HG02571 (cell line): ENCODE data around the gene OBP2A.
"Not testable (repeated sequence)": the region's sequence is repeated elsewhere in the genome, so short reads cannot be mapped to it uniquely, and the experiment has no call there.

ENCODE experiments used
- ATAC-seq: cut with Tn5 transposase; IDR thresholded peaks from one replicate; pipeline ENCODE4 v1.9.1; 2021; ENCODE audit warnings: mild to moderate bottlenecking, moderate library complexity; ENCODE audit not compliant: unreplicated experiment

The OBP2A gene

DNA sequence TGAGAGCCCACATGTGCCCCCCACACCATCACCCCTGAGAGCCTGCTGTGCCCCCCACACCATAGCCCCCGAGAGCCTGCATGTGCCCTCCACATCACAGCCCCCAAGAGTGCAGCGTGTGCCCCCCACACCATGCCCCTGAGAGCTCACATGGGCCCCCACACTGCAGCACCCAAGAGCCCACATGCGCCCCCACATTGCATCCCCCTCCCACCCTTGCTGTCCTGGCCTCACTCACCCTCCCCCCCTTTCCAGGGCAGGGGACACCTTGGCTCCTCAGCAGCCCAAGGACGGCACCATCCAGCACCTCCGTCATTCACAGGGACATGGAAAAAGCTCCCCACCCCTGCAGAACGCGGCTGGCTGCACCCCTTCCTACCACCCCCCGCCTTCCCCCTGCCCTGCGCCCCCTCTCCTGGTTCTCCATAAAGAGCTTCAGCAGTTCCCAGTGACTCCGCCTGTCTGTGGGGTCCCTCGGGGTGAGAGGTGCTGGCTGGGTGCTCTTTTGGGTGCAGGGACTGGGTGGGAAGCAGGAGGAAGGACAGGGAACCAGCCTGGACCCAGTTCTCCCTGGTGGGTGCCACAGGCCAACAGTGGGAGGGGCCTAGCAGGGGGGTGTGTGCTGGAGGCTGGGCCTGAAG, 19.7 kb upstream of the OBP2A start:
- ATAC-seq, result no peak

DNA sequence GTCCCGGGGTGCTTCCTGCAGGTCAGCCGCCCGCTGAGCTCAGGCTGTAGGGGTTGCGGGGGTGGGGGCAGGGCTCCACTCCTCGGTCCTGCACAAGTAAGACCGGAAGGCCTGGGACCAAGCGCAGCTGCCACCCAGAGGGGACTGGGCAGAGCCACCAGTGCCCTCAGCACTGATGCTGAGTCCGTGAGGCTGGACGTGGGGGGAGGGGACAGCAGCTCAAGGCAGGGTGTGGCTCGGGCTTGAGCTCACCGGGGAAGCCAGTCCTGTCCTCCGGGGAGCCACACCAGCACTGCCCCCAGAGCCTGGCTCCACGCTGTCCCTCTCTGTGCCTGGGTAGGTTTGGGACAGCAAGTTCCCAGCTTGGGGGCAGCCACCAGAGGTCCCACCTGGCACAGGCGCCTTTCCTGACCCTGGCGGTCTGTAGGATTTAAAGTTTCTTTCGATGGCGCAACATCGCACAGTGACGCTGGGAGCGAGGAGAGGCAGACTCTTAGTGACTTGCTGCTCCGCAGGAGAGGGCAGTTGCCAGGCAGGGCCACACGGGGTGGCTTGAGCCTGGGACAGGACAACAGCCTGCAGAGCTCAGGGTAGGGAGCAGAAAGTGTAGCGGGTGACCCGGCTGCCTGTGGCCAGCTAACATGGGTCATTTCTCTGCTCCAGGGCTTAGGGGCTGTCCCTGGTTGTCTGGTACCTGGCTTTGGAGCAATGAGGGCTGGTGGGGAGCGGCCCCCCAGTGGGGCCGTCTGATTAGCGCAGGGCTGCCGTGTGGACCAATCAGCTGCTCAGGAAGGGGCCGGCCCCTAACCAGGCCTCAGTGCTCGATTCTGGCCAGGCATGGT, 19.0 kb upstream of the OBP2A start:
- ATAC-seq, result no peak

DNA sequence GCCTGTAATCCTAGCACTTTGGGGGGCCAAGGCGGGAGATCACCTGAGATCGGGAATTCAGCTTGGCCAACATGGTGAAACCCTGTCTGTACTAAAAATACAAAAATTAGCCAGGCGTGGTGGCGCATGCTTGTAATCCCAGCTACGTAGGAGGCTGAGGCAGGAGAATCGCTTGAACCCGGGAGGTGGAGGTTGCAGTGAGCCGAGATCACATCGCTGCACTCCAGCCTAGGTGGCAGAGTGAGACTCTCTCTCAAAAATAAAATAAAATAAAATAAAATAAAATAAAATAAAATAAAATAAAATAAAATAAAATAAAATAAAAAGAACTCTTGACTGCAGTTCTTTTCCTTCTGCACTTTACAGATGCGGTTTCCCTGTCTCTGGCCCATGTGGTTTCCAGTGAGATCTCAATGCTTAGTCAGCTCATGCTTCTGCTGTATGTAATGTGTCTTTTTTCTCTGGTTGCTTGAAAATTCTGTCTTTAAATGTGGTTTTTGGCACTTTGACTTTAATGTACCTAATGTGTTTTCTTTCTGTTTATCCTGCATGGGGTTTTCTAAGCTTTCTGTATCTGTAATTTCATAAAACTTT, 17.0 kb upstream of the OBP2A start:
- not testable (repeated sequence) for ATAC-seq

DNA sequence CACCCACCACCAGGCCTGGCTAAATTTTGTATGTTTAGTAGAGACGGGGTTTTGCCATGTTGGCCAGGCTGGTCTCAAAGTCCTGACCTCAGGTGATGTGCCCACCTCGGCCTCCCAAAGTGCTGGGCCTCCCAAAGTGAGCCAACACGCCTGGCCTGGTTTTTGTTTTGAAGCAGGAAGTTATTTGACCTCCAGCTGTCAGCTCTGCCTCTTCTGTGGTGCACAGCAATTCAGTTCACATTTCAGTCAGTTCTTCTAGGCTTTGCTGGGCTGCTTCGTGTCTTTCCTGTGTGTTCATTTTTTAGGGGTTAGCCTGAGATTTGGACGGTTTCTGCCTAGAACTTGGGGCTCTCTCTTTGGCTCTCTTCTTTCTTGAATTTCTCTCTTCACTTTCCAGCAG, 15.8 kb upstream of the OBP2A start:
- no peak for ATAC-seq

DNA sequence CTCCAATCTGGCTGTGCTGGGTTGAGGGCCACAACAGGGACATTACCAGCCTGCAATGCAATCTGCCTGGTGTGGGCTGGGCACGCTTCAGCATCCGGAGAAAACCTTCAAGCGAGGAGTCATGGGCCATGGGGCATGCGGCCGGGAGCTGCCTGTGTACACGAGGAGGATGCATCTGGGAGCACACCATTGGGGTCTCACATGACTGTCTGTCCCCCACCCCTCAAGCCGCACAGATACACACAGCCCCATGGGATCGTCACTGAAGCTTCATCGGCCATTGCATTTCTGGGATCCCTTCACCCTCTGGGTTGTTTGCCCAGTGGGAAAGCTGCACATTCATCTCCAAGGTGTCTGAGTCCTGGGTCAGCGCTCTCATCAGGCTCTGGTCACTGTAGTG, 14.8 kb upstream of the OBP2A start:
- no peak for ATAC-seq

DNA sequence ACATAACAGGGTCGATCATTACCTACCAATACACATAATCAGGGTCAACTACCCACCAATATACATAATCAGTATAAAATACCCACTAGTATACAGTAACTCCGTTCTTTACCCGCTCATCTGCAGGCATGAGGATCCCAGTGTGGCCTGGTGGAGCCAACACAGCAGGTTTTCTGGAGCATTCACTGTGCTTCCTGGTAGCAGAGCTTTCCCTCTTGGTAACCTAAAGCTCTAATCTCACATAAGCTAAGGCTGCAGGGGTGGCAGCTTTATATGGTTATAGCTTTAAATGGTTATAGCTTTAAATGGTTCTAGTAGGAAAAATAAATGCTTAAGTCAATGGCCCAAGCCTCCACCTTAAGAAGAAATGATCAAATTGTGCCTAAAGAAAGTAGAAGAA, 12.8 kb upstream of the OBP2A start:
- no peak for ATAC-seq

DNA sequence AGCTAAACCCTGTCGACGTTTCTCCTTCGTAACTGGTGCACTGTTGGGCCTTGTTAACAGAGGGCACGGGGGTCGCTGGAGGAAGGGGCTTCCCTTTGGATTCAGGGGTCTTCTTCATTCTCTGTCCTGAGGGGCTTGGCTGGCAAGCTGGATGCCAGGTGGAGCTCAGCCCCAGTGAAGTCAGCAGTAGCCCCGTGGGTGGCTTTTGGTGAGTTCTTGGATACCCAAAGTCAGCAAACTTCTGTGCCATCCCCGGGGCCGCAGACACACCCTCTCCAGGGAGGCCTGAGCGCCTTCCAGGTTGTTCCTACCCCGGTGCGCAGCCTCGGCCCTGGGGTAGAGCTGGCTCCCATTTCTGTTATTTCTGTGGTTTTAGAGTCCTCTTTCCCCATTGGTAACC, 12.3 kb upstream of the OBP2A start:
- no peak for ATAC-seq

DNA sequence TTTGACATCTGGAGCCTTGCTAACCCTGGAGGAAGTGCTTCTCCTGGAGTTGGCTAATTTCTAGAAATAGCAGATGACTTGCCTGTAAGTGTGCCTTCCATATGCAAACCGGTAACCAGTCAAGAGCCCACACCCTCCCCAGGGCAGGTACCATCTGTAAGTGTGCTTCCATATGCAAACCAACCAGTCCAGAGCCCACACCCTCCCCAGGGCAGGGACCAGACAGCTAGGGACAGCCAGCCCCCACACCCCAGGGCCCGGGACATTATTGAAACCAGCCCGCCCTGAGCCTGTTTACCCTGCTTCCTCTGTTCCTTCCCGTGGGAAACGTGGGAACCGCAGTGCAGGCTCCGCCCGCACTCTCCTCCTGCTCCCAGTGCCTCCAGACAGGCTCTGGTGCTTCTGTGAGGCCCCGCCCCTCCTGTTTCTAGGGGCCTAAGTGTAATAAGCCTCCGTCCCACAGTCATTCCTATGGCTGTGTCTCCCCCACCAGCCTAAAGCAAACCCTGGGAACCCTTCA, 11.7 kb upstream of the OBP2A start:
- ATAC-seq, result not testable (repeated sequence)

DNA sequence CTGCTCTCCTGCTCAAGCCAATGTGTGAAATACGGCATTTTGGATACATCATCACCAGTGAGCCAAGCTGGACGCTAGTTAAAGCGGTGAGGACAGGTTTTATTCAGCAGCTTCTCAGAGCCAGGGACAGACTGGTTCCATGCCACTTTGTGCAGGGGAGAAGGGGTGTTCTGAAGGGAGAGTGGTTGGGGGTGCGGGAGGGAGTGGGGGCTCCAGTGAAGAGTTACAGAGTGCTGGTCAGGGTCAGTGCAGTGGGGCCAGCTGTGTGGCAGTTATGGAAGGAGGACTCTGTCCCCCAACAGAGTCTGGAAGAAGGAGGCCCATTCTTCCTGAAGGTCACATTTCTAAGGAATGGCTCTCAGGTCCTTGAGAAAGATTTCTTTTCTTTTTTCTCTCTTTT, 11.1 kb upstream of the OBP2A start:
- ATAC-seq, result not testable (repeated sequence)

DNA sequence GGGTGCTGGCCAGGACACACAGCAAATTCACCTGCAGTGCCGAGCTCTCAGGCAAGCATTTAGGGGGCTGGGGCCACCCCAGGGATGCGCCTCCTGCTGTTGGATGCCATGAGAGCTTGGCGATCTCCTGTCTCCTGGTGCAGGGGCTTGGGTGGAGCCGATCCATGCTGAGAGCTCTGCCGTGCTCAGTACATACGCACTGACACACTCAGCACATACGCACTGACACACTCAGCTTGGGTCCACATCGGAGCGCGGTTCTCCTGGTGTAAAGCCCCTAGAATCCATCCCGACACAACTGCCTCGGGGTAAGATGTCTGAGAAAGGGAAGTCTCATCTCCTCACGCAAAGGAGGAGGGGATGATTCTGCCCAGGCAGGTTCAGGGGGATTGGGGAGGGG, 10.3 kb upstream of the OBP2A start:
- ATAC-seq, result not testable (repeated sequence)

DNA sequence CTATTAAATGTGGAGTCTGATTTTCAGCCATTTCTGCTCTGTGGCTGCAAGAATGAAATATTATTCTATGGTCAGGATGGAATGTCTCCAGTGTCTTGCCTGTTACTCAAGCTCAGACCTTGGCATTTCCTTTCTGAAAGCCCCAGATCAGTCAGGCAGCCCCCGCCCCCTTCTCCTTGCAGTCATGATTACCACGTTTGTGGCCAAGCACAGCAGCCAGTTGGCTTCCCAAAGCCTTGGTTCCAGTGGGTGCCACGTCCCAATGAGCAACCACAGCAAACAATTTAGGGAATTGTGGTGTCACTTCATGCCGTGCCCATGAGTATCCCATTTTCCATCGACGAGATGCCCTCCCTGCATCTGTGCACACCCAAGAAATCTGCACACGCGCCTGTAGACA, 9.7 kb upstream of the OBP2A start:
- ATAC-seq, result no peak

DNA sequence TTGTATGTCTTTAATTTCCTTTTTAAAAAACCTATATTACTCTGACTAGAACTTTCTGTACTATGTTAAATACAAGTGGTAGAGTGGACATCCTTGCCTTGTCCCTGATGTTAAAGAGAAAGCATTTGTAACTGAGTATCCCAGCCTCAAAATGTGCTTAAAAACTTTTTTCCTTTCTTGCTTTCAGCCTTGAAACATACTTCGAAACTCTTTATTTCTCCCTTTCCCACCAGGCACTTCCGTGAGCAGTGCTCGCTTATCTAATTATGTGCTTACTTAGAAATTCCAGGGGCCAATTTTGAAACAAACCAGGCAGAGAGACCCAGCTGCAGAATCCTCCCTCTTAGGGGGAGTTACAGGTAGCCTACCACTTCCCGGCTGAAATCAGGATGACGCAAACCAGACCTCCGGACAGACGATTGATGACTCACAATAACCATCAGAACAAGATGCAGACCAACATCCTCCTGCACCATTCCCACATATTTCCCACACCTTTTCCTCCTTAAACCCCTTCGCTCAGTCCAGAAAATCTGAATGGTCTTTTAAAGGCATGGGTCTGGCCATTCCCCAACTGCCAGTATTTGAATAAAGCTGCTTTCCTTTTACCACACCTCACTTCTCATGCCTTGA, 2.5 kb upstream of the OBP2A start:
- ATAC-seq, result not testable (repeated sequence)

DNA sequence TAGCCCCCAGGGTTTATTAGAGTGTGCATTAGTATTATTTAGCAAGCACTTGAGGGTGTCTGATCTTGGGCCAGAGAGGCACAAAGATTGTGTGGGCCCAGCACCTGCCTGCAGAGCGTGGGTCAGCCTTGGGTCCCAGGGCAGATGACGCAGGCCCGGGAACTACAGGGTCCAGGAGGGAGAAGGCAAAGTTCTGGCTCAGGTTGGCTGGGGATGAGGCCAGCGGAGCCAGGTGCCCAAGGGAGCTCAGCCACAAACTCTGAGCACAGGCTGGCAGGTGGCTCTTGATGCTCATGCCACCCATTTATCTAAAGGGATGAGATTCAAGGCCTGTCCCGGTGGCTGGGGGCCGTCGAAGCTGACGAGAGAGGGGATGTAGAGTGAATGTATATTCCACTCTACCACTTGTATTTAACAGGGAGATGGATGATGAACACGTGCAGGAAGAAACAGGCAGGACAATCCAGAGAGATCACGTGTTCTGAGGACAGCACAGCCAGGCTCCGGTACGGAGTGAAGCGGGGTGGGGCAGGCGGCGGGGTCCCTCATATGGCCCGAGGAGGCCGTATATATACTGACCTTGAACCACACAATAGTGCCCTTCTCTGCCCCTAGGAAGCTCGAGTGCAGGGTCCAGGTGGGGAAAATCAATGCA, 818 bp upstream of the OBP2A start:
- ATAC-seq, result no peak

DNA sequence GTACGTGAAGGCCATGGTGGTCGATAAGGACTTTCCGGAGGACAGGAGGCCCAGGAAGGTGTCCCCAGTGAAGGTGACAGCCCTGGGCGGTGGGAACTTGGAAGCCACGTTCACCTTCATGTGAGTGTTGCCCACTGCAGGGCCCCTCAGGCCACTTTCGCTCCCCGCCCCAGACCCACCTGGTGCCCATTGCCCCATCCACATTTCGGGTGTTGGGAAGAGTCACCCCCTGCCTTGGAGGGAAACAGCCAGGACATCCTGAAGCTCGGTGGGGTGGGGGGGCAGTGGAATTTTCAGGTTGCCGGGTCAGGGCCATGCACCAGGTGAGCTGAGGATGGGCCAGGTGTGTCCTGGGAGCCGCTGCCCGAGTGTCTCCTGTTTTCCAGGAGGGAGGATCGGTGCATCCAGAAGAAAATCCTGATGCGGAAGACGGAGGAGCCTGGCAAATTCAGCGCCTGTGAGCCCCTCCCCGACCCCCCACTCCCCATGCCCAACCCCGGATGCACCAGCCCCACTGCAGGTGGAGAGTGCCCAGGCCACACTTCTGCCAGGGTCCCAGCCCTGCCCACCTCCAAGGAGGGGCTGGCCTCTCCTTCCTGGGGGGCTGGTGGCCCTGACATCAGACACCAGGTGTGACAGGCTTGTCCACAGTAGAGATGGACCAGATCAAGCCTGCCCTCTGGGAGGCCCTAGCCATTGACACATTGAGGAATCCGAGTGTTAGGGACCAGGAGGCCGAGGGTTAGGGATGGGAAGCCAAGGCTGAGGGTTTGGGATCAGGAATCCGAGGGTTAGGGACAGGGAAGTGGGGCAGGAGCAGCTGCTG, 1.1 kb downstream of the OBP2A start:
- ATAC-seq, result not testable (repeated sequence)

DNA sequence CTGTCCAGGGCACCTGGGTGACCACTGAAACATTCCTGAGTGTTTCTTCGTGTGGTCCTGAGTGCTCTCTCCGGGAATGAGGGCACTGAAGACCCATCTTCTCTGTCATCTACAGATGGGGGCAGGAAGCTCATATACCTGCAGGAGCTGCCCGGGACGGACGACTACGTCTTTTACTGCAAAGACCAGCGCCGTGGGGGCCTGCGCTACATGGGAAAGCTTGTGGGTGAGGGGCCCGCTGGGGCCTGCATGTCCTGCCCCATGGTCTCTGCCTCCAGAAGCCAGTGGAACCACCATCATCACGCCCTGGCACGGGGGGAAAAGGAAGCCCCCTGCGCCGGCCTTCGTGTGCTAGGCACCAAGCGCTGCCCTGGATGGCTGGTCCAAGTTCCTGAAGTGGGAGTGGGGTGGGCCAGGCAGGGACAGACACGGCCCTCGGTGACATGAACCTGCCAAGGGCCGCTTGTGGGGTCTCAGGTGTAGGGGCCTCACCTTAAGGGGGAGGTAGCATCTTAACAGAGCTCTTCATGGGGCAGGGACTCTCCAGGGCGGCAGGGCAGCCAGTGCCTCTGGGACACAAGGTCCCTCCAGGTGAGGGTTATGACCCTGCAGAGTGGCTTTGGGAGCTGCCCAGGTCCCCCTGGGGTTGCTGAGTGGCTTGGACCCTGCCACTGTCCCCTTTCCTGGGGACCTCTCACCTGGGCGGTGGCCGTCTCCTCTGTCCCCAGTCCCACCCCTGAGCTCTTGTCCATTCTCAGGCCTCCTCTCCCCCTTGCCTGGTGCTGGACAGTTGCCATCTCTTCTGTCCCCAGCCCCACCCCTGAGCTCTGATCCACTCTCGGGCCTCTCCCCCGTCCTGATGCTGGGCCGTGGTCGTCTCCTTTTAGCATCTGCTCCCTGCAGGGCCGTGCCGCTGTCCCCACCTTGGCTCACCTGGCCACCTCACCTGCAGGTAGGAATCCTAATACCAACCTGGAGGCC, 2.1 kb downstream of the OBP2A start:
- ATAC-seq, result no peak

DNA sequence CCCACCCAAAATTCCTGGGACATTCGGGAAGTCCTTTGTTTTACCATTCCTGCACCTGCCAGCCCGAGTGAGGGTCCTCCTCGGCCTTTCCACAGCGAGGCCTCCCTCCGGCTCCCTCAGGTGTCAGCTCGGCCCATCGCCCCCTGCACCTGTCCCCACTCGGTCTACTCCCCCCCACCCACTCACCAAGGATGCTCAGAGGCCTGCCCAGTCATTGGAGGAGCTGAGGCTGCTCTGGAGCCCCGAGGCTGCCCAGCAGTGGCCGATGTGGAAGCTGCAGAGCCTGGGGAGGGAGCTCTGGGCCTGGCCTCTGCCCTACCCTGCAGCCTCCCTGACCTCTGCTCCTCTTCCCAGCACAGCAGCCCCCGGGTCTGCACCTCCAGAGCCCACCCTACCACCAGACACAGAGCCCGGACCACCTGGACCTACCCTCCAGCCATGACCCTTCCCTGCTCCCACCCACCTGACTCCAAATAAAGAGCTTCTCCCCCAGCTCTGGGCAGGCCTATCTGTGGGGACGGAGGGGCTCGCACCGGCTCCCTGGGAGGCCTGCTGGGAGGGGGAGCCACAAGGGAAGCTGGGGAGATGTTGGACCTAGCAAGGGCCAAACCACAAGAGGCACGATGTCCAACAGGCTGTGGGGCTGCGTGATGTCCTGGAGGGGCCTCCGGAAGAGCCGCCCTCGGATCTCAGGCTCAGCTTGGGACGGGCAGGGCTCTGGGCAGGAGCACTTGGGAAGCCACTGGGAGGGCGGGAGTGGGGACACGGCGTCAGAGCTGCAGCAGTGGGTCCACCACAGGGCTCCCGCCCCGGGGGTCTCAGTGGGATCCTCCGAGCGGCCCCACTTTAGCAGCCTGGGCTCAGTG, 3.8 kb downstream of the OBP2A start:
- not testable (repeated sequence) for ATAC-seq

DNA sequence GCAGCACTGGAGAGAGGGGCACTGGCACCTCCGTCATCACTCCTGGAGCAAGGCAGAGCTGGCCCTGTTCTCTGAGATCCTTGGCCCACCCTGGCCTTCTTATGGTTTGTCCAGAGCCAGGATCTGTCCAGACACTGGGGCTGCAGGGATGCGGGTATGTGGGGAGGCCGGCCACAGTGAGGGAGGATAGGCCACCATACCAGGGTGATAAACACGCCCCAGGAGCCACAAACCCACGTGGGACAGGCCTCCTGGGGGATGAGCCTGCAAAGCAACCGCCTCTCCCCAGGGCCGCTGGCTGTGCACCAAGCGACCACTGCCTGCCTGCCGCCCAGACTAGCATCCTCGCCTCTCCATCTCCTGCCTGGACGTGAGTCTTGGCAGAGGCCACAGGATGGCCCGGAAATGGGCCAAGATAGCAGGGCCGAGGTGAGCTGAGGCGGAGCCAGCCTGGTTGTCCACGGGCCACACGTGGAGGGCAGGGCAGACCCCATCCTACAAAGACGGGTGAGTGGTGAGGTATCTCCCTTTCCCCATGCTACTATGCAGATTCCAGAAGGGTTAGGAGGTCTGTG, 4.5 kb downstream of the OBP2A start:
- no peak for ATAC-seq

DNA sequence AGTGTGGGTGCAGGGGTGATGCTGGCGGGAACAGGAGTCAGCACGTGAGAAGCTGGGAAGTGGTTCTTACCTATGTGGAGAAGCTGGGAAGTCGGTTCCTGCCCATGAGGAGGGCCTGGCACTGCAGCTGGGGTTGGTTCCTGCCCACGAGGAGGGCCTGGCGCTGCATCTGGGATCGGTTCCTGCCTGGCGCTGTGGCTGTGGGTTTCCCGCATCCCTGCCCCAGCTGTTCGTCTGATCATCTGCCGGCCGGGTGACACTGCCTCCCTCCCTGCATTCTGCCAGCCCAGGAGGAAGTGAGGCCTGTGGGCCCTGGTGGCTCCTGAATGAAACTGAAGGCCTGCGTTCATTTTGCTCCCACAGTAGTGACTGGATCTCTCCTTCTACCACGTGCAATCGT, 5.1 kb downstream of the OBP2A start:
- no peak for ATAC-seq
